Neural progenitor cell (in vitro differentiated cells): Measurements from ENCODE around the gene KIAA0930.
"Not testable (repeated sequence)": the region's sequence is repeated elsewhere in the genome, so short reads cannot be mapped to it uniquely, and the experiment has no call there.

ENCODE experiments used
- CTCF ChIP-seq: fragments of 200-600 bp; sonication (generic); IDR thresholded peaks from 2 replicates; pipeline ENCODE4 v1.5.1; 2017; ENCODE audit warnings: antibody characterized with exemption, mild to moderate bottlenecking
- EZH2 ChIP-seq: fragments of 200-600 bp; sonication (generic); IDR thresholded peaks from 2 replicates; pipeline ENCODE4 v1.6.1; 2017; ENCODE audit warnings: antibody characterized with exemption, mild to moderate bottlenecking, moderate library complexity
- EZH2phosphoT487 ChIP-seq: fragments of 200-600 bp; sonication (generic); IDR thresholded peaks from 2 replicates; pipeline ENCODE4 v1.6.1; 2017; ENCODE audit warnings: antibody characterized with exemption

GRCh38 chr22:45191746-45192145, 48.9 kb downstream of the KIAA0930 start:
- not testable (repeated sequence) for TF ChIP-seq CTCF, EZH2phosphoT487, EZH2
